DMS 273 (cell line): ENCODE data around the gene SMTN.
A peak's percentile ranks its signal among the peaks of the same experiment; 100 is the strongest.
"Not testable (repeated sequence)": the region's sequence is repeated elsewhere in the genome, so short reads cannot be mapped to it uniquely, and the experiment has no call there.

Experiments
- DNase-seq: peaks from one replicate; lab custom pipeline; 2025; ENCODE audit not compliant: unreplicated experiment; lab: John Stamatoyannopoulos, UW

SMTN gene

DNA sequence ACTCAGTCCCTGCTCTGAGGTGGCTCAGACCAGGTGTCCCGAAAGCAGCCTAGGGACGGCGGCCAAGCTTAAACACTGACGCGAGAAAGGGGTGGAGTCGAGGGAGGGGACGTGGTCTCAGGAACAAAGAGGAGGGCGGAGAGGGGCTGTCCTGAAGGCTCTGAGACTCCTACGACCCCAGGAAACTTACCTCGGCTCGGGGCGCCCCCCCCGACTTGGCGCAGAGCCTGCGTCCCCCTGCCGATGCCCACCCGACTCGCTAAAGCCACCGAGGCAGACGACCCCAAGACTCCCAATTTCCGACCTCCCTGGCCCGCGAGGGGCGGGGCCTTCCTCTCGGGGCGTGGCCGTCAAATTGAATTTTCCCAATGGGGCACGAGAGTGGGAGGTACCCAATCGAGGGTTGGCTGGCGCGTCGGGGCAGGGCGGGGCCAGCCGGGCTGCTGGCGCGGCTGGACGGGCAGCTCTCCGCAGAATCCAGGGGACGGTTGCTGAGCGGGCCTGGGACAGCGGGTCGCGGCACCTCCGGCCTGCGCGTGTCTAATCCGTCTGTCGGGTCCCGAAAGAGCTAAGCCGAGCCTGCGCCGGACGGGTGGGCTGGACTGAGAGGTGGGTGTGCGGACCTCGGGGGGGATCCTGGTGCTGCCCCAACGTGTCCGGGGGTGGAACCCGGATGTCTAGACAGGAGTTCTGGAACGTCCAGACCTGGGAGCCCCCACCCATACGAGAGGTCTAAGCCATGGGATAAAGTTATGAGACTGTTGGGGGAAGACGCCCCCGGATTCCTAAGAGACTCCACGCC is at the start of gene SMTN:
Gene SMTN, plus strand, starts transcription at position 471 of the 802 bp plus-strand sequence. CDS start 1,941 bp downstream, outside the sequence.
- DNase-seq, result peak; percentile 92

DNA sequence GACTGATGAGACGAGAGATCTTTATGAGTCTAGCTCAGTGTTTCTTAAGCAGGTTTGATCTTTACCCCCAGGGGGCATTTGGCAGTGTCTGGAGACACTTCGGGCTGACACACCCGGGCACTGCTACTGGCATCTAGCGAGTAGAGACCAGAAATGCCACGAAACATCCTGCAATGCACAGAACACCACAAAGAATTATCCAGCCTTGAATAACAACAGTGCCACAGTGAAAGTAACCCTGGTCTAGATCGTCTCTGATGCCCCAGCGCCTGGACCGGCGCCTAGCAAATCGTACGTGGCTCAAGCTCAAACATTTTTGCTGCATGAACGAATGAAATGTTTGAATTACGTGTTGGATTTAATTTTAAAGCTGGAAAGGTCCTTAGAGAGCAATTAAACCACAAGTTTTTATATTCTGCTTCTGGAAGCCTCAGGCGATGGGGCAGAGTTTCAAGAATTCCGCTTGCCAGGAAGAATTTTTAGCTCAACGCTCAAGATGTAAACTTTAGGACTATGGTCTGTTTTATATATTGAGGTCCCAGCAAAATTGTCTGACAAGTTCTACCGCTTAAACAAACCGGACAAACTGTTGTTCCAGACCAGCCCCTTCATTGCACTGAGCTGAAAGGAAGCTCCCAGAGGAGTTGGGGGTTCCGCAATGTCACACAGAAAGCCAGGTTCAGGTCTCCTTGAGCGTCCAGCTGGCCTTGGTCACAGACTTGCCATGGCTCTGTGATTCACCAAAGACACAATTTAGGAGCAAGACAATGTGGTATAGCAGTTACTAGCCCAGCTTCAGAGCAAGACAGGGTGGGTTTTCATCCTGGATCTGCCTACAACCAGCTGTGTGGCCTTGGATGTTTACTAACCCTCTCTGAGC is 44.2 kb upstream of the SMTN start:
- peak; percentile 39 for DNase-seq

GRCh38 chr22:31038686-31039085 is 42.4 kb upstream of the SMTN start:
- DNase-seq, result no peak

- no peak for DNase-seq
Observed at GRCh38 chr22:31039393-31039792, 41.7 kb upstream of the SMTN start.

GRCh38 chr22:31040542-31041398 is 40.3 kb upstream of the SMTN start:
- DNase-seq, result no peak

DNA sequence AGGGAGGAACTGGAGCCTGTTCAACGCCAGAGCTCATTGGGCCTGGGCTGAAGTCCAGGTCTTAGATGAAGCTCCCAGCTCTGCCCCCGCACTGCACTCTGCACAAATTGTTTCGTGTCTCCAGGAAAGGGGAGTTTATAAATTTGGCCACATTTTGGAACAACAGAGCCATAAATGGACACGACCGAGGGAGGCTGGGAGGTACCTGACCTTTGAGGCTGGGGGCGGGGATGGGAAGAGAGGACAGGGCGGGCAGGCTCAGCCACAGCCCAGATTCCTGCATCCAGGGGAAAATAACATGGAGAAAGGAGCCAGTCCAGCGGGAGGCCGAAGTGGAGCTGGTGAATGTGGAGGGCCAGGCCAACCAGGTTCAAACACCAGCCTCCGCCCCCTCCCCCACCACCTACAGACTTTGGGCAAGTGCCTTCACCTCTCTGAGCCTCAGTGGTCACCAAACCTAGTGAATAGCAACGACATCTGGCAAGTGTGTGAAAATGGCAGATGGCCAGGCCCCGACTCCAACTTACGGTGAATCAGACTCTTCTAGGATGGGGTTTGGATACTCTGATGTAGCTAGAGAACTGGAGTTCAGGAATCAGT is 36.8 kb upstream of the SMTN start:
- DNase-seq, result peak; percentile 64

GRCh38 chr22:31045900-31046538 is 35.1 kb upstream of the SMTN start:
- no peak for DNase-seq

GRCh38 chr22:31046539-31047226 is 34.4 kb upstream of the SMTN start:
- DNase-seq, result no peak

DNA sequence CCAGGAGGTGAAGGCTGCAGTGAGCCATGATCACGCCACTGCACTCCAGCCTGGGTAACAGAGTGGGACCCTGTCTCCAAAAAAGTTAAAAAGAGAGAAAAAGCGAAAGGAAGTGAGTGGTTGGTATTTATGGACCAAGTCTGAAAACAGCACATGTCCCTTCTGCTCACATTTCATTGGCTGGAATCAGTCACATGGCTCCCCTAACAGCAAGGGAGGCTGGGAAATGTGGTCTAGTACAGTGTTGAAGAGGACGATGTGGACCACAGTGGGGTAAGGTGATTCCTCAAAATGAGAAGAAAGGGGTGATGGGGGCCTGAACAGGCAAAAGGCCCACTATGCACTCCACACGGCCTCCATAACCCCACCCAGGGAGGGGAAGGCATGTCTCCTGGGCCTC is 32.5 kb upstream of the SMTN start:
- no peak for DNase-seq

DNA sequence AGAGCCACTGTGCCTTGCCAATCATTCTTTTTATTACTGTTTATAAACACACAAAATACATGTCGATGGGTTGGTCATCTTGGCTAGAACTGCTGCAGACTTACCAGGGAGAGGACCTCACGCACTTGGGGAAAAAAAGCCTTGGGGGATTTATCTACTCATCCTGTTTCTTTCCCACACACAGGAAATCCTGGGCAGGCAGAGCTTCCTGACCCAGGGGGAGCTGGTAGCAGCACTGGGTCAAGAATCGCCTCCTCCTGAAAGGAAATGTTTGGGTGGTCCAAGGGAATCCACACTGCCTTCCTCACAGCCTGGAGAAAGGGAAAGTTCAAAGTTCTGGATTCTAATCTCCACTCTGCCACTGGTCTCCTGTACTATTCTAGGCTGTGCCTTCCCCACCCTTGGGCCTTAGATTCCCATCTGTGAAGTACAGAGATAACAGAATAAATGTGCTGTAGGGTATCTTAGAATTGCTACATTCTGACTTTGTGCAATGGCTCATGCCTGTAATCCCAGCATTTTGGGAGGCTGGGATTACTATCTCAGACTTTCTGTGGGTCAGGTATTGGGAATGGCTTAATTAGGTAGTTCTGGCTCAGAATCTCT is 31.2 kb upstream of the SMTN start:
- no peak for DNase-seq

DNA sequence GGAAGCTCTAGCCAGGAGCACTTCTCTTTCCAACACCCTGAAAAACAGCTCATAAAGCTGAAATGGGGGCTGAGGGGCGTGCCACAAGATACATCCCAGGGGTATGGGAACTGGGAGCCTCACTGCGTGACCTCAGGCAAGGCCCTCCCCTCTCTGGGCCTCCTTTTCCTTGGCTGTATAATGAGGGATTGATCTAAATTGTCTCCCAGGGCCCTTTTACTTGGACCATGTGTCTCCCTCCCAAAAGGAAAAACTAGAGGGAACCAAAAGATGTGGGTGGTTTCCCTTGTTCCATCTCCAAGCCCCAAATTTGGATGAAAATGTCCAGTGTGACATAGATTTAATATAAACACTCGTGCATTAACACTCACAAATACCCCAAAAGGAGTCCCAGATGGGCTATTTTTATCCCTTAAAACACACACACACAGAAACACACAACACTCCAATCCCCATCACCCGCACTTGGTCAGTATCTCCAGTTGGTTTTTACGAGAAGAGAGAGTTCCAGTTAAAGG is 25.9 kb upstream of the SMTN start:
- no peak for DNase-seq

GRCh38 chr22:31055635-31056159 is 25.4 kb upstream of the SMTN start:
- DNase-seq, result peak; percentile 72

DNA sequence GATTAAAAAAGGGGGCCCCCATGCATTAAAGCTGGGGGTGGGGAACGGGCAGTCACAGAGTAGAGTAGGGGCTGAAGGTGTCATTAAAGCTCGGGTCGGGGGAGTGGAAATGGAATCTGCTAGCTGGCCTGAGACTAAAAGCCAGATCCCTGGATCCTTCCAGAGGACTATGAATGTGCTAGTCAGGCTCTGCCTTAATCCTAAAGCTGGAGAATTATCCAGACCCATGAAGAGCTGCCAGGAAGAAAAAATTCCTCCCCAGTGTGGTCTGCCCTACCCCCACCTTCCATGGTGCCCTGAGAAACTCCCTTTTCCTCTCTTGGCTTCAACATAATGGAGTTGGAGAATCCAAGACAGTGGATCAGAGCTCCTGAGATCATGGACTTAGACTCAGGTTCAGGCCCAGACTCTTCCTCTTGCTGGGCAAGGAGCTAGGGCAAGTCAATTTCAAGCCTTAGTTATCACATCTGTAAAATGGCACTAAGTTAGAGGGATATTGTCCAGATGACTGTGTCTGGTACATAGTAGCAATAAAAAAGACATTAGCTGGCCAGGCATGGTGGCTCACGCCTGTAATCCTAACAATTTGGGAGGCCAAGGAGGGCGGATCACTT is 24.0 kb upstream of the SMTN start:
- DNase-seq, result no peak

DNA sequence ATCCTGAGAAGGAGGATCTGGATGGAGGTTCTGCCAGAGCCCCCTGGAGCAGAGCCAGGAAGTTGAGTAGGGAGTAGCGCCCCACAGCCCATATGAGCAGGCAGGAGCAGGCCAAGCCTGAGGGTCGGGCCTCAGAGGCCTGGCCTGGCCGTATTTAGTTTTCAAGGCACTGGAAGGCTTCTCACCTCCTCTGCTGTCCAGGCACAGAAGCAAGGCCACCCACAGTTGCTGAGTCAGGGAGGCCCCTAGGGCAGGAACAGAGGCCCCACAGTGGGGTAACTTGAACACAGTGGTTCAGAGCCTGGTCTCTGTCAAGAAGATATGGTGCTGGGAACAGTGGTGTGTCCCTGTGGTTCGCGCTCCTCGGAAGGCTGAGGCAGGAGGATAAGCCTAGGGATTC is 21.5 kb upstream of the SMTN start:
- DNase-seq, result not testable (repeated sequence)

- DNase-seq, result no peak
Observed at GRCh38 chr22:31062566-31063230, 18.4 kb upstream of the SMTN start.

- no peak for DNase-seq
Observed at GRCh38 chr22:31064369-31064768, 16.7 kb upstream of the SMTN start.

DNA sequence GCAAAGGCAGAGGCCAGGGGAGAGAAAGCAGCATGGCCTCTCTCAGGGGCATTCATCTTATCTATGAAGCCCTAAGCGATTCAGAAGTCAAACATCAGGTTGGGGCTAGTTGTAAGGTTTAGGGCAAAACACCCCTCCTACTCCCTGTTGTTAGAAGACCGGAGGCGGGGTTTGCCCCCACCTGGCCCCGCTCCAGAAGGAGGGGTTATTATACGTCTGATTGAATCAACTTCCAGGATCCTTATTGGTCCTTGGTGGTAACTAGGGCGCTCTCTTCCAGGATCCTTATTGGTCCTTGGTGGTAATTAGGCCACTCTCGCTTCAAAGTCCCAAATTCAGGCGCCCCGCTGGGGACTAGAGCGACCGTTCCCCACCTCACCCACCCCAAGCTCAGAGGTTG is 12.1 kb upstream of the SMTN start:
- no peak for DNase-seq
